NCI-H345 treated with DMSO at 0.1 percent for 48 hours (cell line): ENCODE results near the gene GDAP1L1.

ENCODE experiments used
- DNase-seq: peaks from one replicate; lab custom pipeline; 2025; ENCODE audit not compliant: unreplicated experiment; lab: John Stamatoyannopoulos, UW

The GDAP1L1 gene

GRCh38 chr20:44247131-44247571, at the start of gene GDAP1L1:
Gene GDAP1L1 (plus strand): TSS chr20:44247308. CDS start chr20:44247335, 27 bp downstream.
- DNase-seq: no peak

GRCh38 chr20:44198872-44199271, 48.2 kb upstream of the GDAP1L1 start:
- no peak for DNase-seq

GRCh38 chr20:44199877-44200276, 47.2 kb upstream of the GDAP1L1 start:
- no peak for DNase-seq

GRCh38 chr20:44200371-44200770, 46.7 kb upstream of the GDAP1L1 start:
- no peak for DNase-seq

DNA sequence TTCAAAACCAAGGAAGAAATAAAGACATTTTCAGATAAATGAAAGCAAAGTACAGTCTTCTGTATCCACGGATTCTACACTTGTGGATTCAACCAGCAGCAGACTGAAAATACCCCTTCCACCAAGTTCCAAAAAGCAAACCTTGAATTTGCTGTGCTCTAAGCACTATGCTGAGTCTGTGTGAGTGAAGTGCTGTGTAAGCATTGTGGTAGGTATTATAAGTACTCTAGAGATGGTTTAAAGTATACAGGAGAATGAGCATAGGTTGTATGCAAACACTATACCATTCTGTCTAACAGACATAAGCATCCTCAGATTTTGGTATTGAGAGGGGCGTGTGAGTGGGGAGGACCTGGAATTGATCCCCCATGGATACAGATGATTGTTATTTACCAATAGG, 46.1 kb upstream of the GDAP1L1 start:
- DNase-seq: no peak

- DNase-seq: no peak
Observed at GRCh38 chr20:44203161-44203560, 43.9 kb upstream of the GDAP1L1 start.

- DNase-seq: no peak
Observed at GRCh38 chr20:44204156-44204831, 42.8 kb upstream of the GDAP1L1 start.

GRCh38 chr20:44204832-44205215, 42.3 kb upstream of the GDAP1L1 start:
- no peak for DNase-seq

DNA sequence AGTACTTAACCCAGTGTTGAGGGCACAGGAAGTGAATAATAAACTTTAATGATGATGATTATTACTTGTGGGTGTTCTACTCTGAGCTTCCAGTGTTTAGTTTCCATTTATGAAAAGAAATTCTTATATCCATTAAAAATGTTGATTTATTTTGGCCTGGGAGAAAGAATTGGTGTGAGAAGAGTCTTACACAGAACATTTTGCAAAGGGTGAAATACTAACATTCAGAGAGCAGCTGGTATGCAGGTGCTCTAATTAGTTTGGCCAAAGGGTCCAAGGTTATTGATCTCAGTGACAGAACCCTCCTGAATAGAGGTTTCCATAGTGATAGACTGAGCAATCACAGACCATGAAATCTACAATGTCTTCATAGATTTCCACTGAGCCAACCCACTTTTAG, 41.0 kb upstream of the GDAP1L1 start:
- no peak for DNase-seq

DNA sequence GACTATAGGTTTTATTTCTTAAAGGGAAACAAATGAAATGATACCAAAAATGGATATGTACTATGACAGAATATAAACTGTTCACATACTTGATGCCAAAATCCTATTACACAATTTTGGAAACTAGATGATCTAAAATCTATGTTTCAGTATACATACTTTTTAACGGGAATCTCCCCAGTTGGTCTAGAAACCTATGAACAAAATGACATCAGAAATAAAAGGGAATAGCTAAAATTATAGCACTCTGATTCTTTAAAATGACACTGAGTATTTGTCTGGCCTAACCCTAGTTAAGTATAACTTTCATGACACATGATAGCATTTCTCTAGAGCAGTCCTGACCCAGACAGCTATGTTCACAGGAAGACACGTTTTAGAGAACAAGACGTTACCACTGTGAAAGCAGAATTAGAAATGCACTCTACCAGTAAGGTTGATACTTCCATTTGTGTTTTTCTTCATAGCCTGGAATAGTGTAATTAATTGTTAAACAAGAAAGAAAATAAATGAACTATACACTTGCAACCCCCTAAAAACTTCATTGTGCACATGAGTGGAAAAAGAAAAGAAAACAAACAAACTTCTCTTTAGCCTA, 39.9 kb upstream of the GDAP1L1 start:
- no peak for DNase-seq

GRCh38 chr20:44208165-44208564, 38.9 kb upstream of the GDAP1L1 start:
- DNase-seq: no peak

- DNase-seq: no peak
Observed at GRCh38 chr20:44208770-44209169, 38.3 kb upstream of the GDAP1L1 start.

DNA sequence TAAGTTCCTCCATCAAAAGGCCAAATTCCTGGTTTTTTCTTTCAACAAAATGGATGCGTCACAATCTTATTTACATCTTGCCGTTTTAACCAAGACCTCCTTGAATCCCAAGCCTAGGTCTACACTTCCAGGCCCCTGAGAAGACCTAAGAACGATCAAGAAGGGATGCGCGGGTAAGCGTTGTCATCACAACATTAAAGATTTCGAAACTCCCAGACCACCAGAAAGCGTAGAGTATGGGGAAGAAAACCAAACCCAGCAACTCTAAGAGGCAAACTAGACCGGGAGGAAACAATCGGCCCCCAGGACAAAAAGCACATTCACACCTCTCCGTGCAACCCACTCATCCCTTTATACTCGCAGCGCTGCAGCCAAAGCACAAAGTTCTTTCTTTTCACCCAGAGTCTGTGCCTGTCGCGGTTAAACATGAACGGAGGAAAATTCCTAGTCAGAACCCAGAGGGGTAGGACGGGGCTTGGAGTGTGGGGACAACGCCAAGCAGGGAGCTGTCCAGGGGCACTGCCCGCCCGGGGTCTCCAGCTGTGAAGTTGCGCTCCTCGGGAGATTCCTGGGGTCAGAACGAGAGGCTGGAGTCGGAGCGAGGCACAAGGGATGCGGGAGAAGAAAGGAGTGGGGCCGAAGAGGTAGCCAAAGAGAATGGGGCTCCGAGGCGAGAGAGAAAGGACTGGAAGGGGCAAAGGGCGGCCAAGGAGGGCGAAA, 37.3 kb upstream of the GDAP1L1 start:
- DNase-seq: no peak

GRCh38 chr20:44210406-44211176, 36.5 kb upstream of the GDAP1L1 start, which contains the start of gene OSER1:
Gene OSER1 (minus strand): TSS chr20:44210771. CDS start chr20:44206957, 3,814 bp downstream.
- peak; percentile 97 for DNase-seq

DNA sequence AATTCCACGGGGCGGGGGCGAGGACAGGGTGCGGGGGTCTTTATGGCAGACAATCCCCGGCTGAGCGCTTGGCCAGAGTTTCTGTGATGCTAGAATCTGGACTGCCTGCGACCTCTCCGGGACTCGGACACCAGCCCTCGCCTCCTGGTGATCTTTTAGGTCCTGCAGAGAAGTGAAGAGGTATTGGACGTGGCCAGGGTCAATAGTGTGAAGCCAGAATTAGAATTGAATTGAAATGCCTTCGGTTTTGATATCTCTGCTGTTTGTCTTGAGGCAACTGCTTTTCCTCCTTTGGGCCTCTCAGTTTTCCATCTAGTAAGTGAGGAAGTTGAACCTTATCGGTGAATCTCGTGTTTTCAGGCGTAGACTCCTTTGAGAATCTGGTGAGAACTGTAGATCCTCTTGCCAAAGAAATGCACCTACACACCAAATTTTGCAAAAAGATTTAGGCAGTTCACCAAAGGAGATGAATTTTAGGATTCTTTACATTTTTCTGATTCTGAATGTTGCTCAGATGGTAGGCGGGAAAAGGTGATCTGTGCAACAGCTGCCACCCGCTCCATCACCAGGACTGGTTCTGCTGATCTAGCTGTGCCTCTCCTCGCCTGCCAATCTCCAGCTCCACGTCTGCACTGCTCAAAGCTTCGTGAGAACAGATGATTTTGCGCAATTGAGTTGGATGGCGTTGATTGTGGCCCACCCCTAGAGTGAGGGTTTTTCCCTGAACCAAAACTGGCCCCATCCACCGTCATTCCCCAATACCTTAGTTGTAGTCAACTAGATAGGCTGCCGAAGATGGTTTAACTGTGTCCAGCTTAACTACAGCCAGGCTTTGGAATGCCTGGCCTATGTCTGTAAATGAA, 35.7 kb upstream of the GDAP1L1 start:
- no peak for DNase-seq

DNA sequence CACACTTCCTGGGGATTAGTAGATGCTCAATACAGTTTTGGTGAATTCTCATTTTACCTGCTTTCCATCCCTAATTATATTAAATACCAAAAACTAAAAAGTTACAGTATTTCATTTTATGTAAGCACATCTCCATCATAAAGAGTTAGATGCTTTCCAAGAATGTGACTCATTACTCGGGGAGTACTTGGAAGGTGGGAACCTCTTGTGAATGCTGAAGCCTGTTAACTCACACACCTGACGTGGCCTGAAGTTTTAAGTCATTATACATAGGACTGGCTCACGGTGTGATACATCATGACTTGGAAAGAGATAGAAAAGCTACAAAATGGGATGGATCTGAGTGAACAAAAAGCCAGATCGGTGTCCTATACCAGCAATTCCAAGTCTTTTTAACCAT, 34.3 kb upstream of the GDAP1L1 start:
- no peak for DNase-seq

DNA sequence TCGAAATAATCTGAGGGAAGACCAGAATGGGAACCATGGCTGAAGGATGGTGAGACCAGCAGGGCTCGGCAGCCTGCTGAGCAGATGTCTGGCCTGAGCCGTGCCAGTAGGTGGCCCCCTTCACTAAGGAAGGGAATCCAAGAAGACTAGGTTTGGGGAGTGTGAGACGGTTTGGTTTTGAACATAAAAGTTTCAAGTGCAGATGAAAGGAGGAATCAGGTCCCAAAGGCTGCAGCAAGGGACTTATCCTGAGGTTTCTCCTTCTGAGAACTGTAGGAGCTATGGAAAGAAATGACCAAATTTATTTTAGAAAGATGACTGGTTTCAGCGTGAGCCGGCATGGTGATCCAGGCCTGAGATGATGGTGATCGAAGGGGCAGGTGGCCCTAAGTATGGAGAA, 32.0 kb upstream of the GDAP1L1 start:
- peak; percentile 41 for DNase-seq

DNA sequence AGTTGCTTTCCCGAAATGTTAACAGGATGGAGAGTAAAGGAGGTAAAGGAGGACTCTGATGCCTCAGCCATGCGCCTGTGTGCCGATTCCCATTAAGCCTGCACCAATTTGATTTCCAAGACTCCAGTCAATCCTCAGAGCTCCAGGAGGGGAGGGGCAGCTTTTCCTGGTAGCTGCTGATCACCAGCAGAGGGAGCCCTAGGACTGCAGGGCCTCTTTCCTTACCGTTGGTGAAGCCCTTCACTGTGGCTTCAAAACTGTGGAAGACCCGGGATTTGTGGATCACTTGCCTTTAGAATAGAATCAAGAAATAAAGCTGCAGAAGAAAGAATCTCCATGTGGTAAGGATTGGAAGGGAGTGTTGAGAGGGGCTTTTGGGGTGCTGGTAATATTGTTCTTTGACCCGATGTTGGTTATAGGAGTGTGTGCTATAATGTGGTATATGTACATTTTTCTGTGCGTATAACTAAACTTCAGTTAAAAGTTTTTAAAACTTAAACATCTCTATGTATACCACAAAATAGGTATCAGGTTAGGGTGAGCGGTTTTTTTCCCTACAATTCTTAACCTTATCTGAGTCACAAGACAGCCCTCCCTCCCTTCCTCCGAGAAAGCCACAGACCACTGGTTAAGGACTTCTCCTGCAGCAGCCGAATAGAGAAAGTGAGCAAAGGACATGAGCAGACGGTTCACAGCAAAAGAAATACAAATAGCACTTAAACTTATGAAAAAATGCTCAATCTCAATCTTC, 29.6 kb upstream of the GDAP1L1 start:
- DNase-seq: peak; percentile 55

GRCh38 chr20:44218446-44218845, 28.7 kb upstream of the GDAP1L1 start:
- no peak for DNase-seq
